HepG2 (cell line): ENCODE measurements around the gene LENEP. TPM values are rescaled to one million over a fixed set of nuclear protein-coding genes. Genes with fewer than 3 reads are reported as not detected.

Experiments
- HNRNPUL1 ChIP-seq: fragments of 200-400 bp; formaldehyde crosslinking; IDR thresholded peaks from 2 replicates; pipeline ENCODE4 v1.6.1; 2017; ENCODE audit warnings: low read depth, mild to moderate bottlenecking, low read length, moderate library complexity
- POGZ ChIP-seq: sonication (generic); formaldehyde crosslinking; IDR thresholded peaks from 2 replicates; pipeline ENCODE4 v1.4.0; 2020; ENCODE audit warnings: mild to moderate bottlenecking, missing genetic modification reagents
- REPIN1 ChIP-seq: sonication (generic); formaldehyde crosslinking; IDR thresholded peaks from 2 replicates; pipeline ENCODE4 v1.8.0; 2022; ENCODE audit warnings: missing genetic modification reagents, low read depth, mild to moderate bottlenecking, borderline replicate concordance
- TCF7L2 ChIP-seq: IDR thresholded peaks from 2 replicates; pipeline ENCODE4 v1.6.1; 2011; ENCODE audit warnings: mild to moderate bottlenecking, low read depth, low read length, moderate library complexity
- ZFAT ChIP-seq: sonication (generic); formaldehyde crosslinking; conservative IDR thresholded peaks from 2 replicates; pipeline ENCODE4 v1.8.1; 2023; ENCODE audit warnings: missing genetic modification reagents, inconsistent platforms
- ZFY ChIP-seq: sonication (generic); formaldehyde crosslinking; IDR thresholded peaks from 2 replicates; pipeline ENCODE4 v1.4.0; 2020; ENCODE audit warnings: missing genetic modification reagents
- ZHX1 ChIP-seq: sonication (generic); formaldehyde crosslinking; IDR thresholded peaks from 2 replicates; pipeline ENCODE4 v1.8.1; 2022; ENCODE audit warnings: low read depth, mild to moderate bottlenecking, missing genetic modification reagents
- ZMYM2 ChIP-seq: sonication (generic); formaldehyde crosslinking; IDR thresholded peaks from 2 replicates; pipeline ENCODE4 v1.8.0; 2022; ENCODE audit warnings: mild to moderate bottlenecking, missing genetic modification reagents
- ZNF407 ChIP-seq: sonication (generic); formaldehyde crosslinking; IDR thresholded peaks from one replicate; pipeline ENCODE4 v1.5.1; 2020; ENCODE audit warnings: mild to moderate bottlenecking, missing genetic modification reagents; ENCODE audit errors: not compliant biosample characterization
- ZNF652 ChIP-seq: IDR thresholded peaks from 2 replicates; pipeline ENCODE4 v1.6.1; 2016; ENCODE audit warnings: low read depth, borderline replicate concordance
- ZNF670 ChIP-seq: sonication (generic); formaldehyde crosslinking; IDR thresholded peaks from 2 replicates; pipeline ENCODE4 v1.8.0; 2022; ENCODE audit warnings: mild to moderate bottlenecking, missing genetic modification reagents, borderline replicate concordance
- polyA plus RNA-seq, 8 experiments: library from polyadenylated mRNA; depleted of rRNA in 3 of 8; stranded (reverse) in 7 of 8; unstranded in 1 of 8; fragments of >200 nt; fragmentation: Illumina TruSeq in 4 of 8; extraction: Trizol in 4 of 8; gene quantifications; 2 replicates each; pipeline versions ENCODE4 v1.2.1 to v1.2.3, GENCODE V29; 2011 to 2016; ENCODE audit warnings: low read depth in 4 of 8, missing spikeins in 1 of 8, mixed read lengths in 1 of 8; ENCODE audit not compliant: insufficient read depth in 1 of 8
- total RNA-seq, 5 experiments: library from RNA; depleted of rRNA; stranded (reverse); fragments of >200 nt; fragmentation: Illumina TruSeq; extraction: Trizol; gene quantifications; 2 replicates each; pipeline ENCODE4 v1.2.3, GENCODE V29; 2016; ENCODE audit warnings: low read depth in 1 of 5

LENEP gene
- total and polyA plus RNA-seq, 2 of the 13 experiments (the other 11 are each of a cell fraction or from before 2014, with no cell fraction given): 0.29 TPM; not detected in 1

- TF ChIP-seq ZNF407 (peak; percentile 13), REPIN1 (CRISPR knock-in tag) (no peak), ZHX1 (CRISPR knock-in tag) (no peak), ZNF670 (CRISPR knock-in tag) (0 out of 2 replicates have a peak, but pooled peaks have one; percentile 52), TCF7L2 (no peak), ZFAT (no peak), ZNF652 (CRISPR knock-in tag) (no peak), ZMYM2 (CRISPR knock-in tag) (no peak), POGZ (CRISPR knock-in tag) (no peak), ZFY (peak; percentile 56), HNRNPUL1 (no peak)
Measured at GRCh38 chr1:154962156-154962749, 31.1 kb upstream of the LENEP start (continued).
